ENCODE results near the gene ARFGEF2.
"Not testable (repeated sequence)": the region's sequence is repeated elsewhere in the genome, so short reads cannot be mapped to it uniquely, and the experiment has no call there.

The ARFGEF2 gene

DNA sequence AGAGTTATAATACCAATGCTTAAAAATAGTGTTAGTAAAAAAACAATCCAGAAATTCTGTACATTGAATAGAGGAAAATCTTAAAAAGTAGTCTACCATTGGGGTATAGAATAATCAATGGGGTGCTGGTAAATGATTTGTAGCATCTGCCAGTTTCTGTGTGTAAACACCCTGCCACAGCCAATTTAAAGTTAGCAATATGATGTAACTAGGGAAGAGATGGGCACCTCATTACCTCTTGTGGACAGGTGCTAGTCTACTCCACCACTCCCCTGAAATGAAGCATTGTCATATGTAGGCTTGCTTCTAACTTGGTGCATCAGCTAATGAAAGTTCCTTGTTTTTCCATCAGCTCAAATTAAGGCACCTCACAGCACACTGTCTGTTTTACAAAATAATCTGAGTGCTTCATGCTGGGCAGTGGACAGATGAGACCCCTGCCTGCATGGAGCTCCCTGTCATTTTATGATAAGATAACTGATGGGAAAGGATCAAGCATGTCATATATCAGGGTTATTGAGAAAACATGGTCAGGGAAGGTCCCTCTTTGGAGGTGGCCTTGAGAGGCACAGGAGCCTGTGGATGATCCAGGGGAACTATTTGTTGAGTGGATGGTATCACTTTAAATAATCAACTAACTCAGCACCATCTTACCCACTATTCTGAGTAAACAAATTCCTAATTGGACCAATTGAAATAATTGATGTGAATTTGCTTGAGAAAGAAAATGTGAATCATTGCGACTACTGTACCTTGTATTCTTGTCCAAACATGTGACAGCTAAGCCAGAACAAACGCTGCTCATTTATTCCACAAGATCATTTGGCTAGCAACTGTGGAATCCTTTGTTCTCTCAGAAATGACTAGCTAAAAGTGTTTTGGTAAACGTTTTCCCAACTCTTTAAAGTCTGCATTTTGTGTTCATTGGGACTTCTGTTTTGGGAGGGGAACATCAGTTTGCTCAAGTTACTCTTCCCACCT lies 78.7 kb downstream of the ARFGEF2 start:
- H3K4me3 ChIP-seq (ENCODE audit: low read depth, low read length) = no peak overlapping the region
- TF ChIP-seq, protein P1, sequence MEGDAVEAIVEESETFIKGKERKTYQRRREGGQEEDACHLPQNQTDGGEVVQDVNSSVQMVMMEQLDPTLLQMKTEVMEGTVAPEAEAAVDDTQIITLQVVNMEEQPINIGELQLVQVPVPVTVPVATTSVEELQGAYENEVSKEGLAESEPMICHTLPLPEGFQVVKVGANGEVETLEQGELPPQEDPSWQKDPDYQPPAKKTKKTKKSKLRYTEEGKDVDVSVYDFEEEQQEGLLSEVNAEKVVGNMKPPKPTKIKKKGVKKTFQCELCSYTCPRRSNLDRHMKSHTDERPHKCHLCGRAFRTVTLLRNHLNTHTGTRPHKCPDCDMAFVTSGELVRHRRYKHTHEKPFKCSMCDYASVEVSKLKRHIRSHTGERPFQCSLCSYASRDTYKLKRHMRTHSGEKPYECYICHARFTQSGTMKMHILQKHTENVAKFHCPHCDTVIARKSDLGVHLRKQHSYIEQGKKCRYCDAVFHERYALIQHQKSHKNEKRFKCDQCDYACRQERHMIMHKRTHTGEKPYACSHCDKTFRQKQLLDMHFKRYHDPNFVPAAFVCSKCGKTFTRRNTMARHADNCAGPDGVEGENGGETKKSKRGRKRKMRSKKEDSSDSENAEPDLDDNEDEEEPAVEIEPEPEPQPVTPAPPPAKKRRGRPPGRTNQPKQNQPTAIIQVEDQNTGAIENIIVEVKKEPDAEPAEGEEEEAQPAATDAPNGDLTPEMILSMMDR (IDR thresholded peaks at IDR 0.05; ENCODE audit: insufficient read depth, low read length, missing control alignments) = no peak
- ChIA-PET CTCF (interaction anchor here (0.7 kb wide), 1 partner anchor 11 kb away, joined by 3 read pairs; no protein-coding TSS in a partner anchor), POLR2A (interaction anchor here (0.6 kb wide), 1 partner anchor 216 kb away, joined by 4 read pairs; no protein-coding TSS in a partner anchor)
- no peak for DNase-seq (ENCODE audit: low read depth, low spot score)

DNA sequence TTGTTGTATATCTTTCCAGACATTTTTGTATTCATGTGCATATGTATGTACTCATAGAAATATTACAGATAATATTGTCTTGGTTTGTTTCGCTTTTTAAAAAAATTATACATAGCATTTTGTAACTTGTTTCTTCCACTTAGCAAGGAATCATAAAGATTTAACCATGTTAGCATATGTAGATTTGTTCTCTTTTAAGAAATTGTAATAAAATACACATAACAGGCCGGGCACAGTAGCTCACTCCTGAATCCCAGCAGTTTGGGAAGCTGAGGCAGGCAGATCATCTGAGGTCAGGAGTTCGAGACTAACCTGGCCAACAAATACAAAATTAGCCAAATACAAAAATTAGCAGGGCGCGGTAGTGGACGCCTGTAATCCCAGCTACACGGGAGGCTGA lies 80.2 kb downstream of the ARFGEF2 start:
- no peak for DNase-seq (ENCODE audit: low read depth, low spot score)
- ChIA-PET CTCF (interaction anchor here (0.8 kb wide), 1 partner anchor 15 kb away, joined by 3 read pairs; no protein-coding TSS in a partner anchor), POLR2A (no interaction called here)
- H3K4me3 ChIP-seq (ENCODE audit: low read depth, low read length) = no peak overlapping the region
- TF ChIP-seq, protein P1 (IDR thresholded peaks at IDR 0.05; ENCODE audit: insufficient read depth, low read length, missing control alignments) = no peak

DNA sequence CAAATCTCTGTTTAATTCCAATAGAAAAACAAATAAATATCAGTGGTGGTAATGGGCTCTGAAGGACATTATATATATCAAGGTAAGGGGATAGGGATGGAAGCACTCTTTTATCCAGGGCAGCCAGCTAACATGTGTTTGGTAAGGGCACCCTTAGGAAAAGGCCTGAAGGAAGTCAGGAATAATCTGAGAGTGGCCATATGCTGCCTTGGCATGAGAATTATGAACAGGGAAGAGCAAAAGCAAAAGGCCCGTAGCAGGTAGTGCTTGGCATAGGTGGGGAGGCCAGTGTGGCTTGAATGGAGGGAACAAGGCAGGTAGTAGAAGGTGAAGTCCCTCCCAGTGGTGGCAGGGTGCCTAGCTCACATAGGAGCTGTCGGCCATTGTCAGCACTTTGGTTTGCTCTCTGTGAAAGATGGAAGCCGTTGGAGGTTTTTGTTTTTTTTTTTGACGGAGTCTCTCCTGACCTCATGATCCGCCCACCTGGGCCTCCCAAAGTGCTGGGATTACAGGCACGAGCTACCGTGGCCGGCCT lies 85.0 kb downstream of the ARFGEF2 start:
- ChIA-PET POLR2A (no interaction called here), CTCF (no interaction called here)

DNA sequence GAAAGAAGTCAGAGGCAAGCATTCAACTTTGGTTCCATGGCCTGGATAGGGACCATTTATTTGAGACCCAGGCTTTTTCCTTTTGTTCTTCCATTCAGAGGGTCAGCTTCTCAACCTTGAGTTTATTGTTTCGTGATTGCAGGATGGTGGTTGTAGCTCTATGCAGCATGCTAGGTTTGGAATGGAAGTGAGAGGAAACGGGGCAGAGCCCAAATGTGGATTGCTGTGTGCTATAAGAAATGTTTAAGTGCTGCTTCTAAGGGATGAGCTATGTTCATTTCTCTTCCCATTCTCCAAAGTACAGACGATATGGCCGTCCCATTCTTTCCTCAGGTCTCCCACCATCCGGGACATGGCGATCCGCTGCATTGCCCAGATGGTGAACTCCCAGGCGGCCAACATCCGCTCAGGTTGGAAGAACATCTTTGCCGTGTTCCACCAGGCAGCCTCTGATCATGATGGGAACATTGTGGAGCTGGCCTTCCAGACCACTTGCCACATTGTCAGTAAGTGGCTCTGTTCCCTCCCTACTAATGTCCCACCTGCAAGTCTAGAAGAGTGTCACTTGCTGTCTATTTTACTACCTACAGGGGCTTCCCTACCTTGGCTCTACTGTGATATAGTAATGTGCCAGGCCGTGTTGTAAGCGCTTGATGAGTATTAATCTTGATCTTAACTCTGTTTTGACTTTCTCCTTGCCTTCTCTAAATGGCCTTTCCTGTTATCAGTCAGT lies 88.6 kb downstream of the ARFGEF2 start:
- POLR2A ChIA-PET = no interaction called here
- H3K4me3 ChIP-seq (ENCODE audit: low read depth, low read length) = no peak overlapping the region
- CTCF ChIA-PET = interaction anchor here (1.2 kb wide), 1 partner anchor 11 kb away, joined by 3 read pairs; no protein-coding TSS in a partner anchor
- TF ChIP-seq, protein P1 (IDR thresholded peaks at IDR 0.05; ENCODE audit: insufficient read depth, low read length, missing control alignments) = no peak
- no peak for DNase-seq (ENCODE audit: low read depth, low spot score)

More for the DNA sequence above, 85.0 kb downstream of the ARFGEF2 start:
- no peak for DNase-seq (ENCODE audit: low read depth, low spot score)
- H3K4me3 ChIP-seq (ENCODE audit: low read depth, low read length) = no peak overlapping the region
- TF ChIP-seq, protein P1 (IDR thresholded peaks at IDR 0.05; ENCODE audit: insufficient read depth, low read length, missing control alignments) = no peak

DNA sequence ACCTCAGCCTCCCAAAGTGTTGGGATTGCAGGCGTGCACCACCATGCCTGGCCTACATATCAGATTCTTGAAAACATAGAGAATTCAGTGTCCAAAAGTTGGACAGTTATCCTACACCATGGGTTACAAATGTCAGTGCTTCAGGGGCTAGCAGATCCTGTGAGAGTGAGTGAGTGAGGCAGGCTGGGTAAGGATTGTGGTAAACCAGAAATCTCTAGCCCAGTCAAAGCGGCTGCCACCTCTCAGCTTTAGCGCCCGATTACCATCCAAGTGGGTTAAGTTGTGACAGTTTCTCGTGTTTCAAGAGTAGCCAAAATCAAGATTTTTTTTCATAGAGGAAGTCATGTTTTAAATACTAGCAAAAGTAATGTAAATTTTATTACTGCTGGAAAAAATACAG lies 102.7 kb downstream of the ARFGEF2 start:
- no peak overlapping the region for H3K4me3 ChIP-seq (ENCODE audit: low read depth, low read length)
- TF ChIP-seq, protein P1 (IDR thresholded peaks at IDR 0.05; ENCODE audit: insufficient read depth, low read length, missing control alignments) = no peak
- CTCF ChIA-PET = no interaction called here
- DNase-seq (ENCODE audit: low read depth, low spot score) = no peak
- POLR2A ChIA-PET = no interaction called here

DNA sequence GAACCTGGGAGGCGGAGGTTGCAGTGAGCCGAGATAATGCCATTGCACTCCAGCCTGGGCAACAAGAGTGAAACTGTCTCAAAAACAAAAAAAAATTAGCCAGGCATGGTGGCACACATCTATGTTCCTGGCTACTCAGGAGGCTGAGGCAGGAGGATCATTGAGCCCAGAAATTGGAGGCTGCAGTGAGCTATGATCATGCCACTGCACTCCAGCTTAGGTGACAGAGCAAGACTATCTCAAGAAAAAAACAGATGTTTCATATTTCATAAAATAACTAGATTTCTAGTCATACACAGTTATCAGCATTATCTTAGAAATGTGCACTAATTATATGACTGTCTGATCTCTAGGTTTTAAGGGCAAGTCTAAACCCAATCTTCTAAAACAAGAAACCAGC lies 106.7 kb downstream of the ARFGEF2 start:
- POLR2A ChIA-PET = interaction anchor here (1.1 kb wide), 1 partner anchor 9 kb away, joined by 3 read pairs; no protein-coding TSS in a partner anchor
- CTCF ChIA-PET = interaction anchor here (0.9 to 3.7 kb wide), 5 partner anchors 8 to 188 kb away, joined by 3 to 20 read pairs (median 4); no protein-coding TSS in a partner anchor
- H3K4me3 ChIP-seq (ENCODE audit: low read depth, low read length); DNase-seq (ENCODE audit: low read depth, low spot score): not testable (repeated sequence)
